Endothelial cell of umbilical vein (primary cell): ENCODE measurements around the gene TMEM74B. TPM values are rescaled to one million over a fixed set of nuclear protein-coding genes. Genes with fewer than 3 reads are reported as not detected.

Source experiments
- BruUV-seq: library from RNA; stranded (reverse); fragments of 400-500 nt; replicated peaks from 2 replicates; lab custom pipeline; 2021; lab: Mats Ljungman, UMichigan
- CTCF ChIA-PET: fragments of 300-600, 350-600 bp; sonication (Branson Sonifier 250); formaldehyde crosslinking; loops from one replicate; lab custom pipeline; 2021; ENCODE audit warnings: antibody characterized with exemption, inconsistent platforms; lab: Charles Lee
- POLR2A ChIA-PET: fragments of 300-600, 350-600 bp; sonication (Branson Sonifier 250); formaldehyde crosslinking; loops from one replicate; lab custom pipeline; 2021; ENCODE audit warnings: antibody characterized with exemption, inconsistent platforms; lab: Charles Lee
- DNase-seq: peaks from one replicate; pipeline ENCODE4 v3.0.0-alpha.2; 2011; ENCODE audit warnings: low read depth, low spot score
- FAIRE-seq: peaks from 2 replicates; lab custom pipeline; 2011; peaks lifted over from hg19 to GRCh38; lab: Jason Lieb, UNC
- H2AFZ ChIP-seq: 2 replicates; pipeline ENCODE4 v1.6.0; 2012; ENCODE audit warnings: low read depth, low read length, control low read depth, inconsistent platforms
- H3K27ac ChIP-seq: 2 replicates; pipeline ENCODE4 v1.5.1; 2011; ENCODE audit warnings: low read depth, mild to moderate bottlenecking, control low read depth, low read length, moderate library complexity; ENCODE audit not compliant: insufficient read depth
- H3K27me3 ChIP-seq, 2 experiments: 2 replicates each; pipeline versions ENCODE4 v1.6.0 to v1.6.1; 2011; ENCODE audit warnings: low read length in 2 of 2, mixed read lengths in 1 of 2; ENCODE audit not compliant: control insufficient read depth in 2 of 2, insufficient read depth in 2 of 2
- H3K36me3 ChIP-seq, 2 experiments: 2 replicates in 1 of 2; 3 replicates in 1 of 2; pipeline ENCODE4 v1.5.1; 2011; ENCODE audit warnings: low read length in 2 of 2, mild to moderate bottlenecking in 1 of 2, moderate library complexity in 1 of 2; ENCODE audit not compliant: control insufficient read depth in 2 of 2, insufficient read depth in 2 of 2; ENCODE audit errors: extremely low read depth in 1 of 2
- H3K4me1 ChIP-seq: 3 replicates; pipeline ENCODE4 v1.5.1; 2011; ENCODE audit warnings: mild to moderate bottlenecking, low read length; ENCODE audit not compliant: control insufficient read depth, insufficient read depth; ENCODE audit errors: extremely low read depth
- H3K4me2 ChIP-seq: 2 replicates; pipeline ENCODE4 v1.6.1; 2011; ENCODE audit warnings: low read length, control low read depth, mixed read lengths; ENCODE audit not compliant: insufficient read depth
- H3K4me3 ChIP-seq, 3 experiments: fragments of 200-600 bp in 1 of 3; sonication (generic), shearing (Covaris generic) in 1 of 3; replicated peaks in 1 of 3; 2 replicates each; pipeline ENCODE4 v1.5.1; 2011 to 2016; ENCODE audit warnings: control low read depth in 3 of 3, low read length in 3 of 3, mild to moderate bottlenecking in 2 of 3, inconsistent platforms in 1 of 3, low read depth in 1 of 3, moderate library complexity in 1 of 3; ENCODE audit not compliant: insufficient read depth in 1 of 3
- H3K79me2 ChIP-seq: 2 replicates; pipeline ENCODE4 v1.6.0; 2012; ENCODE audit warnings: low read length, inconsistent platforms; ENCODE audit not compliant: control insufficient read depth, insufficient read depth
- H3K9ac ChIP-seq: replicated peaks from 2 replicates; pipeline ENCODE3; 2011; ENCODE audit warnings: low read length, control low read depth; ENCODE audit not compliant: insufficient read depth; ENCODE audit errors: extremely low read depth
- H3K9me1 ChIP-seq: replicated peaks from 3 replicates; pipeline ENCODE4 v1.6.0; 2011; ENCODE audit warnings: mild to moderate bottlenecking, low read length; ENCODE audit not compliant: control insufficient read depth, insufficient read depth; ENCODE audit errors: extremely low read depth
- H3K9me3 ChIP-seq: replicated peaks from 2 replicates; pipeline ENCODE4 v1.5.1; 2012; ENCODE audit warnings: low read length, inconsistent platforms; ENCODE audit not compliant: control insufficient read depth, insufficient read depth
- H4K20me1 ChIP-seq: replicated peaks from 2 replicates; pipeline ENCODE3; 2011; ENCODE audit warnings: mild to moderate bottlenecking, low read length; ENCODE audit not compliant: control insufficient read depth, insufficient read depth; ENCODE audit errors: extremely low read depth
- CTCF ChIP-seq, 2 donors: IDR thresholded peaks; 1 replicate in 1 of 2; 2 replicates in 1 of 2; pipeline ENCODE4 v1.5.1; 2011; ENCODE audit warnings: low read length in 2 of 2, mild to moderate bottlenecking in 2 of 2, moderate library complexity in 2 of 2, control low read depth in 1 of 2, inconsistent platforms in 1 of 2, low read depth in 1 of 2; ENCODE audit not compliant: insufficient read depth in 1 of 2; ENCODE audit errors: extremely low read depth in 1 of 2
- EZH2 ChIP-seq: IDR thresholded peaks from 2 replicates; pipeline ENCODE4 v1.6.1; 2012; ENCODE audit warnings: borderline replicate concordance, low read depth, mild to moderate bottlenecking, moderate library complexity, low read length, inconsistent platforms; ENCODE audit not compliant: severe bottlenecking
- FOS ChIP-seq: IDR thresholded peaks from 2 replicates; pipeline ENCODE4 v1.6.1; 2011; ENCODE audit warnings: mild to moderate bottlenecking, low read length, moderate library complexity, borderline replicate concordance; ENCODE audit not compliant: insufficient read depth
- GATA2 ChIP-seq: IDR thresholded peaks from 2 replicates; pipeline ENCODE4 v1.7.0; 2011; ENCODE audit warnings: low read depth, mild to moderate bottlenecking, moderate library complexity, mixed read lengths, low read length; ENCODE audit not compliant: insufficient read length, insufficient read depth
- JUN ChIP-seq: IDR thresholded peaks from 2 replicates; pipeline ENCODE4 v1.6.1; 2011; ENCODE audit warnings: borderline replicate concordance, low read depth; ENCODE audit not compliant: insufficient read length, insufficient read depth
- MAX ChIP-seq: IDR thresholded peaks from 2 replicates; pipeline ENCODE4 v1.6.1; 2011; ENCODE audit not compliant: insufficient read depth, insufficient read length
- POLR2A ChIP-seq: IDR thresholded peaks from 2 replicates; pipeline ENCODE4 v1.6.1; 2012; ENCODE audit warnings: low read depth, mild to moderate bottlenecking, control low read depth, low read length
- POLR2AphosphoS5 ChIP-seq: IDR thresholded peaks from 2 replicates; pipeline ENCODE4 v1.6.1; 2012; ENCODE audit warnings: low read depth, mild to moderate bottlenecking, control low read depth, low read length, moderate library complexity; ENCODE audit not compliant: insufficient read depth
- dilution Hi-C: fragments of 300-500 bp; cut with MboI; formaldehyde crosslinking; loops from one replicate; pipeline ENCODE4 v1.15.0; 2019; ENCODE audit warnings: low sequenced_read_pairs; ENCODE audit not compliant: extremely low pct_ligation_motif_present
- intact Hi-C: fragments of 100-400 bp; cut with micrococcal nuclease; formaldehyde crosslinking; loops from one replicate; pipeline ENCODE4 v1.10.0; 2022
- polyA plus RNA-seq, 4 experiments: library from polyadenylated mRNA; depleted of rRNA in 3 of 4; stranded (reverse) in 3 of 4; unstranded in 1 of 4; fragments of >200 nt; gene quantifications; 2 replicates each; pipeline versions ENCODE4 v1.2.1 to v1.2.3, GENCODE V29; 2011 to 2012; ENCODE audit warnings: missing spikeins in 1 of 4
- total RNA-seq: library from RNA; stranded (reverse); gene quantifications from 2 replicates; pipeline ENCODE4 v1.2.3, GENCODE V29; 2021

Gene TMEM74B
- total and polyA plus RNA-seq, 2 donors (not counting 3 experiments of a cell fraction or from before 2014, with no cell fraction given) = 0.26 to 1.1 TPM

GRCh38 chr20:1202762-1203504, 18.2 kb upstream of the TMEM74B start, which contains the start of gene C20orf202:
Gene C20orf202, plus strand, starts transcription at chr20:1203454. Its CDS starts 132 bp downstream, at chr20:1203586.
- TF ChIP-seq POLR2A (no peak), JUN (no peak), FOS (no peak), EZH2 (no peak), POLR2AphosphoS5 (no peak), GATA2 (no peak), CTCF (IDR thresholded peaks at IDR 0.05; ENCODE audit: extremely low read depth in 1 of 2, insufficient read depth in 1 of 2, low read depth in 1 of 2, low read length in 2 of 2) (no peak), MAX (no peak)
- no peaks in the 10 kb centered on the region for H3K9me1 ChIP-seq
- dilution Hi-C loops = no loop called here
- no peaks in the 10 kb centered on the region for H3K36me3 ChIP-seq
- no peaks in the 10 kb centered on the region for H3K79me2 ChIP-seq
- BruUV-seq = no TSS peak
- H3K9ac ChIP-seq = no peak within 1 kb of the TSS
- no peaks in the 10 kb centered on the region for H4K20me1 ChIP-seq
- H2AFZ ChIP-seq = no peak within 1 kb of the TSS
- H3K27ac ChIP-seq = no peak within 1 kb of the TSS
- DNase-seq (no peak), FAIRE-seq (no peak)
- H3K9me3 ChIP-seq = no peaks in the 10 kb centered on the region
- no peak within 1 kb of the TSS for H3K4me3 ChIP-seq
- ChIA-PET CTCF (interaction anchor here (0.6 to 1.7 kb wide), 3 partner anchors 10 to 301 kb away, joined by 4 to 11 read pairs (median 5); no protein-coding TSS in a partner anchor), POLR2A (no interaction called here)
- peaks cover 10 to 12% of the 10 kb centered on the region in 2 experiments for H3K27me3 ChIP-seq
- H3K4me2 ChIP-seq = no peak within 1 kb of the TSS
- intact Hi-C loops = no loop called here
- H3K4me1 ChIP-seq = no peaks in the 10 kb centered on the region
